ENCODE data around the gene TRA2A.
A peak's percentile ranks its signal among the peaks of the same experiment; 100 is the strongest.

TRA2A gene

DNA sequence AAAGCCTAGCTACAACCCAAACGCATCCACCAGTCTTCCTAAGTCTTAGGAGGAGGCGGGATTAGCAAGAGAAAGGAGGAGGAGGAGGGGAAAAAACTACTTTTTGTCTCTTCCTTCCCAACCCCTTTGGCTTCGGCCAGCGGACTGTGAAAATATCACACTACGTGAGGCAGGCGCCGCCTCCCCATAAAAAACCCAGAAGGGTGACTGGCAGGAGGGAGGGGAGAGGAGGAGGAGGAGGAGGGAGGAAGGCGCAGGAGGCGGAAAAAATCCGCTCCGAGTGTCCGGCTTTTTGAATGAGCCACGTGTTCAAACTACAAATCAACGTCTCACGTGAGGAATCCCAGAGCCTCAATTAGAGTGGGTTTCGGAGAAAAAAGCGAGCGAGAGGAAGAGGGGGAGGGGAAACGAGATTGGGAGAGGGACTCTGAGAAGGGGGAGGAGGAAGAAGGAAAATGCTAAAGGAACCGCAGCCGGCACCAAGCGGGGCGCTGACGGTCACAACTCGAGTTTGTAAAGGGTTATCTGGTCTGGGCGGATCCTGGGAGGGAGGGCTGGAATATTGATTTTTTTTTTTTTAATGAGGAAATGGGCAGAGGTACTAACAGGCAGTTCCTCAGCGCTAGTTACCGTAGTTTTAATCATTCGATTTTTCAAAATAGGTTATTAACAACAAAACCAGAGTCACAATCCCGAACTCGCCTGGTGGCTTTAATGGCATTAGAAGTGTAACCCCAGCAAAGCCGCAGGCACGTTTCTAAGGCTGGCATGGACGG, 61.3 kb downstream of the TRA2A start, which contains the start of gene IGF2BP3:
Gene IGF2BP3 (minus strand): TSS at position 162 of the 776 bp plus-strand sequence. CDS start 381 bp downstream, outside the sequence.
- peak; percentile 96 for DNase-seq (ENCODE audit: low spot score)

- peak; percentile 18 for DNase-seq (ENCODE audit: low spot score)
Observed at GRCh38 chr7:23469961-23470250, 61.9 kb downstream of the TRA2A start.

DNA sequence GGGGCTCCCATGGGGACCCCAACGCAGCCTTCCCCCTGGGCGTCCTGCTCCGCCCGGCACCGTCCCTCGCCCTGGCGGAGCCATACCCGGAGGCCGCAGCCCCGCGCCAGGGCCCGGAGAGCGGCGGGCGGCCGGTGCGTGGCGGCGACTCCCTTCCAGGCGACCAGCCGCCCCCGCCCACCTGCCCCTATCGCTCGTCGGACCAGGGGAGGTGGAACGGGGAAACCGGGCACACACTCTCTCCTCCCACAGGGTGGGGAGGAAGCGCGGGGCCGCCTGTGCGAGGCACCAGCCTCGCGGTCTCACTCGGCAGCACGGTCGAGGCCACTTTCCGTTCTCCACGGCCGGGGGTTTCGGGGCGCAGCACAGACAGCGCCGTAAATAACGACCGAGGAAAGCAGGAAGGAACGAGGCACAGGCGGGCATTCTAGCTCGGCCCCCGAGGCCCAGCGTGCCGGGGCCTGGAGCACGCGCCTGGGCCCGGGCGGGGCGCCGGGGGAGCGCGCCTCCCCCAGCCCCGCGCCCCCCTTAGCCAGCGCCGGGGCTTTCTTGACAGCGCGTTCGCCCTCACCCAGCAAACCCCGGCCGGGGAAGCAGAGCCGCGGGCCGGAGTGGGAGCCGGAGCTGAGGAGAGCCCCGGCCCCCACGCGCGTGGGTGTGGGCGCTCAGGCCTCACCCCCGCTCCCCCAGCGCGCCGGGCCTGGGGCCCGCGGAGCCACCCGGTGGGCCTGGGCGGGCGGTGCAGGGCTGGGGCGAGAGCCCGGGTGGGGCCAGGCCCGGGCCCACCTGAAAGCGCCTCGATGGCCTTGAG, 62.4 kb downstream of the TRA2A start:
- DNase-seq (ENCODE audit: low spot score): no peak

DNA sequence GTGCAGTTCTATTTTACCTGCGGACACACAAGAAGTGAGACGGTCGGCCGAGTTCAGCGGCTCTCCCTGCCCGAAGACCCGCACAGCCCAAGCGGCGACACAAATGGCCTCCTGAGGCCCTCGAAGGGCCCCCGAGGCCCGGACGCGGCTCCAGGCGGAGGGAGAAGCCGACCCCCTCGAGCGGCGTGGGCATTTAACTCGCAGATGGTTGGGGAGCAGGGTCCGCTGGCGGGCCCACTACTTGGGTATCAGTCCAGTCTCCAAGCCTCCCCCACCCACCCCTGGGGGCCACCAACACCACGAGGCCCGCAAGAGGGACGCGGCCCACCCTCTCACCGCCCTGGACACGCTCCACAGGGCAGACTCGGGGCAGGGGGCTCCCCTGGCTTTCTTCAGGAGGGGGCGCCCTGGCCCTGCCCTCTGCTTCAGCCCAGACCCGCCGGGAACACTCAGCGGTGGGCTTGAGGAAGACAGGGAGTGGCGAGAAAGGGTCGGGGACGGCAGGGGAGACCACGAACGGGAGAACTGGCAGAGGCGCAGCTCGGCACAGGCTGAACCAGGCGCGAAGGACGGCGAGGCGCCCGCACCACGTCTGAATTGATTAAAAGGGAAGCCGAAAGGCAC, 63.1 kb downstream of the TRA2A start:
- DNase-seq (ENCODE audit: low spot score): peak; percentile 16

GRCh38 chr7:23467806-23468525, 63.8 kb downstream of the TRA2A start:
- DNase-seq (ENCODE audit: low spot score): peak; percentile 85

GRCh38 chr7:23467291-23467805, 64.4 kb downstream of the TRA2A start:
- peak; percentile 46 for DNase-seq (ENCODE audit: low spot score)

GRCh38 chr7:23462846-23463245, 68.9 kb downstream of the TRA2A start:
- DNase-seq (ENCODE audit: low spot score): peak; percentile 40

DNA sequence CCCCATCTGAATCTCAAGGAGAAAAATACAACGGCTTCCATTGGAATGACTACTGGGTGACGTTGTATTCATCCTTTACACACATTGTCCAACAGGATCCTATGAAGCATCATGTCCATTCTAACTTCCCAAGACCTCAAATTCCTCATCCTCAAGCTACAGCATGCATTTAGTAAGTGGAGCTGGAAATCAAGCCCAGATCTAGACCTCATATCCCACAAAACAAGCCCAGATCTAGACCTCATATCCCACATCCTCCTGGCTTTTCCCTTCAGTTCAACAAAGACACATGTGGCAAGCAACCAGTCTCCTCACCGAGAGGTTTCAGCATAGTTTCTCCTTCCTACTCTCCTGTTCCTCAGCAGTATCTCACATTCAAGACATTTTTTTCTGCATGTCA, 73.7 kb downstream of the TRA2A start:
- no peak for DNase-seq (ENCODE audit: low spot score)

GRCh38 chr7:23456093-23456492, 75.7 kb downstream of the TRA2A start:
- no peak for DNase-seq (ENCODE audit: low spot score)

GRCh38 chr7:23454881-23455526, 76.8 kb downstream of the TRA2A start:
- DNase-seq (ENCODE audit: low spot score): no peak

Data from RKO (cell line).